ENCODE results near the gene MDC1.

DNA sequence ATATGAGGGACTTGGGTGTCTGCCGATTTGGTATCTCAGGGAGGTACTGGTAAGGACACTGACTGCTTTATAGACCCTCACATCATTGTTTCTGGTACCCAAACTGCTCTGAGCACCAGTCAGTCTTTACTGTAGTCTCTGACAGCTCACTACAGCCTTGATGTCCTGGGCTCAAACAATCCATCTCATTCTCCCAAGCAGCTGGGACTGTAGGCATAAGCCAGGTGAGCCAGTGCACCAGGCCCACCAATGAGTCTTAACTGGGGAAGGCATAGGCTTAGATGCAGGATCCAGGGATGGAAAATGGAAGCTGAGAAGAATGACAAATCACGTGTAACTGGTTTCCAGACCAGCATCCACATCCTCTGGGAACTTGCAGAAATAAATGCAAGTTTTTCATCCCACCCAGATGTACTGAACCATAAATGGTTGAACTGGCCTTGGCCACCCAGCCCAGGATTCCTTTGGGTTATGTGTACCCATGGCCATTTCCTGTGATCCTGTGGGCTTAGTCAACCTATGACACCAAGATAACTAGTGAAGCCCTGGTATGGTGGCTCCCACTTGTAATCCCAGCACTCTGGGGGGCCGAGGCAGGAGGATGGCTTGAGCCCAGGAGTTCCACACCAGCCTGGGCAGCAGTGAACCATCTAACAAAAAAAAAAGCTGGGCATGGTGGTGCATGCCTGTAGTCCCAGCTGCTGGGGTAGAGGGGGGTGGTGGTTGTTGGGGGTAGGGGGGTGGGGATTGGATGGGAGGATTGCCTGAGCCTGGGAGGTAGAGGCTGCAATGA lies 8.8 kb upstream of the MDC1 start:
- TF ChIP-seq, protein P1, sequence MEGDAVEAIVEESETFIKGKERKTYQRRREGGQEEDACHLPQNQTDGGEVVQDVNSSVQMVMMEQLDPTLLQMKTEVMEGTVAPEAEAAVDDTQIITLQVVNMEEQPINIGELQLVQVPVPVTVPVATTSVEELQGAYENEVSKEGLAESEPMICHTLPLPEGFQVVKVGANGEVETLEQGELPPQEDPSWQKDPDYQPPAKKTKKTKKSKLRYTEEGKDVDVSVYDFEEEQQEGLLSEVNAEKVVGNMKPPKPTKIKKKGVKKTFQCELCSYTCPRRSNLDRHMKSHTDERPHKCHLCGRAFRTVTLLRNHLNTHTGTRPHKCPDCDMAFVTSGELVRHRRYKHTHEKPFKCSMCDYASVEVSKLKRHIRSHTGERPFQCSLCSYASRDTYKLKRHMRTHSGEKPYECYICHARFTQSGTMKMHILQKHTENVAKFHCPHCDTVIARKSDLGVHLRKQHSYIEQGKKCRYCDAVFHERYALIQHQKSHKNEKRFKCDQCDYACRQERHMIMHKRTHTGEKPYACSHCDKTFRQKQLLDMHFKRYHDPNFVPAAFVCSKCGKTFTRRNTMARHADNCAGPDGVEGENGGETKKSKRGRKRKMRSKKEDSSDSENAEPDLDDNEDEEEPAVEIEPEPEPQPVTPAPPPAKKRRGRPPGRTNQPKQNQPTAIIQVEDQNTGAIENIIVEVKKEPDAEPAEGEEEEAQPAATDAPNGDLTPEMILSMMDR (CRISPR knock-in tag; IDR thresholded peaks at IDR 0.05) = no peak
- TF ChIP-seq PHF8 (CRISPR knock-in tag; IDR thresholded peaks at IDR 0.05) (no peak), ZNF326 (CRISPR knock-in tag; IDR thresholded peaks at IDR 0.05; ENCODE audit: borderline replicate concordance) (no peak), CCDC6 (CRISPR knock-in tag; IDR thresholded peaks at IDR 0.05) (no peak), YEATS2 (CRISPR knock-in tag; IDR thresholded peaks at IDR 0.05; ENCODE audit: borderline replicate concordance) (no peak), PHF20 (CRISPR knock-in tag; IDR thresholded peaks at IDR 0.05) (no peak)

Data from HepG2 (cell line).